GM19193 (cell line): Measurements from ENCODE around the gene TRIM40.

ENCODE experiments used
- POLR2A ChIP-seq: IDR thresholded peaks from 4 replicates; pipeline ENCODE4 v1.6.1; 2011; ENCODE audit not compliant: insufficient read depth, insufficient read length; ENCODE audit errors: extremely low read depth

Gene TRIM40

DNA sequence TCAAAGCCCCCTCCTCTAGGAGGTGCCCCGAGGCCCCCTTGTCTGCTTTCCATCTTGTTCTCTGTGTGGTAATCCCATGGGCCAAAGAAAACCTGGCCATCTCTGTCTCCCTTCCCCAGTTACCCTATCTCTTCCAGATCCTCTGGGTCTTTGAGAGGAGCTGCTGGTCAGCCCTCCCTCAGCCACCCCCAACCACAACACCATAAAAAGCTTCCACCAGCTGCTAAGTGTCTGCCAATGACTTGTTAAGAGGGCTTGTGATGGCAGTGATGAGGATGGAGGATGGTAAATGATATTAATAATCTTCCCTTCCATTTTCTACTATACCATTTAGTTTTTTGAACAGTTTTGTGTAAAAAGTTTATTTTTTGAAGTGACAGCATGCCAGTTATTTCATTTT lies 60.0 kb downstream of the TRIM40 start:
- TF ChIP-seq POLR2A = no peak

DNA sequence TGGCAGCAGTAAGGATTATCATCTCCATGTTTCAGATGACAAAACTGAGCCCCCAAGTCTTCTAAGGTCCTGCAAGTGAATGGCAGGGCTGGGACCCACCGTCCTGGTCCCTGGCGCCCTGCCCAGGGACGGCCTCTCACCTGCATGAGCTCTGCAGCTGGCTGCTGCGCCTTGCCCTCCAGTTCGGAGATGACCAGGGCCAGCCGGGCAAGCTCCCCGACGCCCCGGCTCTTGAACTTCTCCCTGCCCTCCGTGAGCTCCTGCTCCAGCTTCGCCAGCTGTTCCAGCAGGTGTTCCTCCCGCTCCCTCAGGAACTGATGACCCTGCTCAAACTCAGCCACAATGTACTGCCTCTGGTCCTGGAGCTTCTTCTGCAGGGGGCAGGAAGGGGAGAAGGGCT lies 60.4 kb downstream of the TRIM40 start:
- TF ChIP-seq POLR2A = no peak
